ENCODE results near the gene KCNS3. TPM values are rescaled to one million over a fixed set of nuclear protein-coding genes. Genes with fewer than 3 reads are reported as not detected.

The KCNS3 gene
- polyA plus RNA-seq, 1 of the 3 experiments (the other 2 are of a cell fraction): 0.07 TPM

- H2AFZ ChIP-seq (ENCODE audit: low read depth): no peak overlapping the region
- H3K4me1 ChIP-seq (ENCODE audit: control insufficient read depth in 1 of 2, insufficient read depth in 2 of 2, low read depth in 1 of 2, low read length in 1 of 2): no peaks in the 10 kb centered on the region
- no peaks in the 10 kb centered on the region for H3K27me3 ChIP-seq (ENCODE audit: insufficient read depth)
- no peak overlapping the region for H3K27ac ChIP-seq (ENCODE audit: low read depth in 2 of 2, low read length in 1 of 2)
- no peak overlapping the region for H3K4me2 ChIP-seq
- H3K4me3 ChIP-seq (ENCODE audit: low read depth in 2 of 2, low read length in 1 of 2): no peak overlapping the region
- no peaks in the 10 kb centered on the region for H3K36me3 ChIP-seq (replicated peaks in 1 of 2; ENCODE audit: control insufficient read depth in 1 of 2, insufficient read depth in 2 of 2, low read length in 1 of 2)
- H3F3A ChIP-seq (replicated peaks; ENCODE audit: insufficient read depth): no peaks in the 10 kb centered on the region
- H3K79me2 ChIP-seq (ENCODE audit: insufficient read depth): no peaks in the 10 kb centered on the region
- ChIA-PET POLR2A (no interaction called here), CTCF (no interaction called here)
- H3K9me3 ChIP-seq: no peaks in the 10 kb centered on the region
- no peaks in the 10 kb centered on the region for H3K9me2 ChIP-seq
- DNase-seq: no peak
- TF ChIP-seq ZBTB33 (IDR thresholded peaks at IDR 0.05; ENCODE audit: borderline replicate concordance, low read depth): no peak
- TF ChIP-seq, protein P1, sequence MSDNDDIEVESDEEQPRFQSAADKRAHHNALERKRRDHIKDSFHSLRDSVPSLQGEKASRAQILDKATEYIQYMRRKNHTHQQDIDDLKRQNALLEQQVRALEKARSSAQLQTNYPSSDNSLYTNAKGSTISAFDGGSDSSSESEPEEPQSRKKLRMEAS (IDR thresholded peaks at IDR 0.05; ENCODE audit: low read depth): no peak
- no peak for TF ChIP-seq JUND (IDR thresholded peaks at IDR 0.05)
- no peak for TF ChIP-seq EP300 (IDR thresholded peaks at IDR 0.05; ENCODE audit: borderline replicate concordance in 1 of 2, low read depth in 1 of 2, low read length in 1 of 2)
- no peak for TF ChIP-seq NFIC (IDR thresholded peaks at IDR 0.05; ENCODE audit: borderline replicate concordance)
- no peak for TF ChIP-seq RFX5 (IDR thresholded peaks at IDR 0.05; ENCODE audit: low read length)
- no peak for TF ChIP-seq MXI1 (IDR thresholded peaks at IDR 0.05; ENCODE audit: low read depth, low read length)
- TF ChIP-seq TAF1 (IDR thresholded peaks at IDR 0.05; ENCODE audit: borderline replicate concordance, low read depth, low read length): no peak
- TF ChIP-seq, protein P2, sequence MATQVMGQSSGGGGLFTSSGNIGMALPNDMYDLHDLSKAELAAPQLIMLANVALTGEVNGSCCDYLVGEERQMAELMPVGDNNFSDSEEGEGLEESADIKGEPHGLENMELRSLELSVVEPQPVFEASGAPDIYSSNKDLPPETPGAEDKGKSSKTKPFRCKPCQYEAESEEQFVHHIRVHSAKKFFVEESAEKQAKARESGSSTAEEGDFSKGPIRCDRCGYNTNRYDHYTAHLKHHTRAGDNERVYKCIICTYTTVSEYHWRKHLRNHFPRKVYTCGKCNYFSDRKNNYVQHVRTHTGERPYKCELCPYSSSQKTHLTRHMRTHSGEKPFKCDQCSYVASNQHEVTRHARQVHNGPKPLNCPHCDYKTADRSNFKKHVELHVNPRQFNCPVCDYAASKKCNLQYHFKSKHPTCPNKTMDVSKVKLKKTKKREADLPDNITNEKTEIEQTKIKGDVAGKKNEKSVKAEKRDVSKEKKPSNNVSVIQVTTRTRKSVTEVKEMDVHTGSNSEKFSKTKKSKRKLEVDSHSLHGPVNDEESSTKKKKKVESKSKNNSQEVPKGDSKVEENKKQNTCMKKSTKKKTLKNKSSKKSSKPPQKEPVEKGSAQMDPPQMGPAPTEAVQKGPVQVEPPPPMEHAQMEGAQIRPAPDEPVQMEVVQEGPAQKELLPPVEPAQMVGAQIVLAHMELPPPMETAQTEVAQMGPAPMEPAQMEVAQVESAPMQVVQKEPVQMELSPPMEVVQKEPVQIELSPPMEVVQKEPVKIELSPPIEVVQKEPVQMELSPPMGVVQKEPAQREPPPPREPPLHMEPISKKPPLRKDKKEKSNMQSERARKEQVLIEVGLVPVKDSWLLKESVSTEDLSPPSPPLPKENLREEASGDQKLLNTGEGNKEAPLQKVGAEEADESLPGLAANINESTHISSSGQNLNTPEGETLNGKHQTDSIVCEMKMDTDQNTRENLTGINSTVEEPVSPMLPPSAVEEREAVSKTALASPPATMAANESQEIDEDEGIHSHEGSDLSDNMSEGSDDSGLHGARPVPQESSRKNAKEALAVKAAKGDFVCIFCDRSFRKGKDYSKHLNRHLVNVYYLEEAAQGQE (IDR thresholded peaks at IDR 0.05; ENCODE audit: low read depth, low read length): no peak
- TF ChIP-seq RAD21 (IDR thresholded peaks at IDR 0.05; ENCODE audit: low read length): no peak
- TF ChIP-seq CHD2 (IDR thresholded peaks at IDR 0.05; ENCODE audit: low read length, partially characterized antibody): no peak
- no peak for TF ChIP-seq YY1 (IDR thresholded peaks at IDR 0.05; ENCODE audit: low read depth)
- no peak for TF ChIP-seq TCF12 (IDR thresholded peaks at IDR 0.05)
- no peak for TF ChIP-seq SMC3 (IDR thresholded peaks at IDR 0.05; ENCODE audit: low read depth, low read length)
- no peak for TF ChIP-seq USF2 (IDR thresholded peaks at IDR 0.05; ENCODE audit: borderline replicate concordance, low read depth, low read length)
- TF ChIP-seq POLR2AphosphoS5 (IDR thresholded peaks at IDR 0.05; ENCODE audit: low read depth, low read length): no peak
- no peak for TF ChIP-seq MEF2A (IDR thresholded peaks at IDR 0.05; ENCODE audit: borderline replicate concordance, low read depth)
- no peak for TF ChIP-seq FOSL2 (IDR thresholded peaks at IDR 0.05; ENCODE audit: borderline replicate concordance, low read depth)
- TF ChIP-seq, protein P3, sequence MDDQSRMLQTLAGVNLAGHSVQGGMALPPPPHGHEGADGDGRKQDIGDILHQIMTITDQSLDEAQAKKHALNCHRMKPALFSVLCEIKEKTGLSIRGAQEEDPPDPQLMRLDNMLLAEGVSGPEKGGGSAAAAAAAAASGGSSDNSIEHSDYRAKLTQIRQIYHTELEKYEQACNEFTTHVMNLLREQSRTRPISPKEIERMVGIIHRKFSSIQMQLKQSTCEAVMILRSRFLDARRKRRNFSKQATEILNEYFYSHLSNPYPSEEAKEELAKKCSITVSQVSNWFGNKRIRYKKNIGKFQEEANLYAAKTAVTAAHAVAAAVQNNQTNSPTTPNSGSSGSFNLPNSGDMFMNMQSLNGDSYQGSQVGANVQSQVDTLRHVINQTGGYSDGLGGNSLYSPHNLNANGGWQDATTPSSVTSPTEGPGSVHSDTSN (IDR thresholded peaks at IDR 0.05): no peak
- TF ChIP-seq IRF3 (IDR thresholded peaks at IDR 0.05; ENCODE audit: low read depth, low read length): no peak
- no peaks in the 10 kb centered on the region for H4K20me1 ChIP-seq (ENCODE audit: insufficient read depth)
- no peak overlapping the region for H3K9ac ChIP-seq
These were observed 38.1 kb downstream of the KCNS3 start for GRCh38 chr2:17916584-17916983.
